Peyer's patch (tissue), 4 donors: ENCODE results near the gene SRGAP2C. TPM values are rescaled to one million over a fixed set of nuclear protein-coding genes. Genes with fewer than 3 reads are reported as not detected.
"Not testable (repeated sequence)": the region's sequence is repeated elsewhere in the genome, so short reads cannot be mapped to it uniquely, and the experiment has no call there.

Experiments used
- DNase-seq, 3 donors: peaks; one replicate each; pipeline ENCODE4 v3.0.0-alpha.2; 2017 to 2019
- H3K27ac ChIP-seq, 4 donors: fragments of 200-600 bp; sonication (generic); one replicate each; pipeline ENCODE4 v1.5.1; 2016 to 2019
- H3K27me3 ChIP-seq, 2 donors: fragments of 200-600 bp; sonication (generic); one replicate each; pipeline ENCODE4 v1.5.1; 2019
- H3K36me3 ChIP-seq, 3 donors: fragments of 200-600 bp; sonication (generic); one replicate each; pipeline ENCODE4 v1.5.1; 2016 to 2019
- H3K4me1 ChIP-seq, 4 donors: fragments of 200-600 bp; sonication (generic); one replicate each; pipeline ENCODE4 v1.5.1; 2016 to 2019
- H3K4me3 ChIP-seq, 4 donors: fragments of 200-600 bp; sonication (generic); 1 replicate in 3 of 4; 2 replicates in 1 of 4; pipeline ENCODE4 v1.5.1; 2016 to 2019; ENCODE audit warnings: mild to moderate bottlenecking in 1 of 4
- H3K9me3 ChIP-seq, 4 donors: fragments of 200-600 bp; sonication (generic); one replicate each; pipeline ENCODE4 v1.5.1; 2016 to 2019; ENCODE audit warnings: mild to moderate bottlenecking in 1 of 4
- total RNA-seq, 4 donors: library from RNA; depleted of rRNA; stranded (reverse); fragments of >200 nt; gene quantifications; one replicate each; pipeline ENCODE4 v1.1.0, GENCODE V29; 2016

The SRGAP2C gene
- total RNA-seq, 4 donors from 2014 or later, result 5.3 to 21.5 (median 8.6) TPM

- not testable (repeated sequence) for H3K4me1 ChIP-seq, H3K27ac ChIP-seq, H3K4me3 ChIP-seq, H3K36me3 ChIP-seq, DNase-seq, H3K9me3 ChIP-seq, H3K27me3 ChIP-seq
These were observed 117.1 kb downstream of the SRGAP2C start for GRCh38 chr1:121301876-121302275.

GRCh38 chr1:121307759-121308158 lies 123.0 kb downstream of the SRGAP2C start:
- H3K9me3 ChIP-seq, H3K36me3 ChIP-seq, H3K27ac ChIP-seq, H3K4me3 ChIP-seq, H3K27me3 ChIP-seq, DNase-seq, H3K4me1 ChIP-seq: not testable (repeated sequence)

- H3K27me3 ChIP-seq, H3K27ac ChIP-seq, H3K36me3 ChIP-seq, H3K9me3 ChIP-seq, DNase-seq, H3K4me3 ChIP-seq, H3K4me1 ChIP-seq: not testable (repeated sequence)
These were observed 130.7 kb downstream of the SRGAP2C start for GRCh38 chr1:121315509-121315908.

- H3K4me1 ChIP-seq, H3K27ac ChIP-seq, H3K4me3 ChIP-seq, H3K27me3 ChIP-seq, DNase-seq, H3K9me3 ChIP-seq, H3K36me3 ChIP-seq: not testable (repeated sequence)
These were observed 131.3 kb downstream of the SRGAP2C start for GRCh38 chr1:121316081-121316480.

GRCh38 chr1:121317491-121318468 lies 133.0 kb downstream of the SRGAP2C start:
- not testable (repeated sequence) for H3K4me3 ChIP-seq, DNase-seq, H3K36me3 ChIP-seq, H3K27me3 ChIP-seq, H3K9me3 ChIP-seq, H3K4me1 ChIP-seq, H3K27ac ChIP-seq

GRCh38 chr1:121318687-121319086 lies 133.9 kb downstream of the SRGAP2C start:
- H3K36me3 ChIP-seq, DNase-seq, H3K9me3 ChIP-seq, H3K27me3 ChIP-seq, H3K4me3 ChIP-seq, H3K27ac ChIP-seq, H3K4me1 ChIP-seq: not testable (repeated sequence)

GRCh38 chr1:121321660-121322059 lies 136.9 kb downstream of the SRGAP2C start:
- H3K36me3 ChIP-seq, H3K27me3 ChIP-seq, H3K4me3 ChIP-seq, DNase-seq, H3K9me3 ChIP-seq, H3K27ac ChIP-seq, H3K4me1 ChIP-seq: not testable (repeated sequence)

- not testable (repeated sequence) for H3K4me3 ChIP-seq
These were observed 140.0 kb downstream of the SRGAP2C start for GRCh38 chr1:121324726-121325125.

GRCh38 chr1:121332141-121332540 lies 147.4 kb downstream of the SRGAP2C start:
- H3K4me1 ChIP-seq, H3K9me3 ChIP-seq, H3K27ac ChIP-seq, DNase-seq, H3K36me3 ChIP-seq, H3K27me3 ChIP-seq, H3K4me3 ChIP-seq: not testable (repeated sequence)

More at GRCh38 chr1:121324726-121325125, 140.0 kb downstream of the SRGAP2C start:
- H3K27ac ChIP-seq, DNase-seq, H3K9me3 ChIP-seq, H3K36me3 ChIP-seq, H3K27me3 ChIP-seq, H3K4me1 ChIP-seq: not testable (repeated sequence)

- H3K27me3 ChIP-seq, H3K4me3 ChIP-seq, H3K36me3 ChIP-seq, H3K9me3 ChIP-seq, DNase-seq, H3K4me1 ChIP-seq, H3K27ac ChIP-seq: not testable (repeated sequence)
These were observed 148.1 kb downstream of the SRGAP2C start for GRCh38 chr1:121332599-121333562.

- DNase-seq, H3K27me3 ChIP-seq, H3K4me3 ChIP-seq, H3K4me1 ChIP-seq, H3K27ac ChIP-seq, H3K9me3 ChIP-seq, H3K36me3 ChIP-seq: not testable (repeated sequence)
These were observed 153.2 kb downstream of the SRGAP2C start for GRCh38 chr1:121337958-121338357.

- H3K27me3 ChIP-seq, H3K27ac ChIP-seq, H3K4me3 ChIP-seq, H3K36me3 ChIP-seq, DNase-seq, H3K4me1 ChIP-seq, H3K9me3 ChIP-seq: not testable (repeated sequence)
These were observed 154.8 kb downstream of the SRGAP2C start for GRCh38 chr1:121339611-121340010.

GRCh38 chr1:121343311-121343906 lies 158.6 kb downstream of the SRGAP2C start:
- DNase-seq, H3K27me3 ChIP-seq, H3K4me3 ChIP-seq, H3K27ac ChIP-seq, H3K36me3 ChIP-seq, H3K9me3 ChIP-seq, H3K4me1 ChIP-seq: not testable (repeated sequence)

GRCh38 chr1:121344355-121344754 lies 159.6 kb downstream of the SRGAP2C start:
- H3K27me3 ChIP-seq, H3K9me3 ChIP-seq, DNase-seq, H3K4me3 ChIP-seq, H3K36me3 ChIP-seq, H3K4me1 ChIP-seq, H3K27ac ChIP-seq: not testable (repeated sequence)
